Astrocyte (in vitro differentiated cells and primary cell): Measurements from ENCODE around the gene CD58. TPM values are rescaled to one million over a fixed set of nuclear protein-coding genes. Genes with fewer than 3 reads are reported as not detected.
"Not testable (repeated sequence)": the region's sequence is repeated elsewhere in the genome, so short reads cannot be mapped to it uniquely, and the experiment has no call there.

Experiments used
- DNase-seq: peaks from one replicate; pipeline ENCODE4 v3.0.0-alpha.2; 2010; ENCODE audit warnings: low read depth
- FAIRE-seq: peaks from 2 replicates; lab custom pipeline; 2011; peaks lifted over from hg19 to GRCh38; lab: Jason Lieb, UNC
- H2AFZ ChIP-seq: 2 replicates; pipeline ENCODE4 v1.6.0; 2012; ENCODE audit warnings: low read depth, low read length, inconsistent platforms
- H3K27ac ChIP-seq: 2 replicates; pipeline ENCODE4 v1.5.1; 2011; ENCODE audit warnings: low read depth, low read length, inconsistent platforms
- H3K27me3 ChIP-seq: 2 replicates; pipeline ENCODE4 v1.6.0; 2011; ENCODE audit warnings: low read length, inconsistent platforms; ENCODE audit not compliant: insufficient read depth
- H3K36me3 ChIP-seq: 2 replicates; pipeline ENCODE4 v1.5.1; 2011; ENCODE audit warnings: low read length, inconsistent platforms; ENCODE audit not compliant: insufficient read depth
- H3K4me1 ChIP-seq: 2 replicates; pipeline ENCODE4 v1.5.1; 2011; ENCODE audit warnings: low read length, inconsistent platforms; ENCODE audit not compliant: insufficient read depth
- H3K4me2 ChIP-seq: 2 replicates; pipeline ENCODE4 v1.6.0; 2012; ENCODE audit warnings: low read length, inconsistent platforms
- H3K4me3 ChIP-seq: 2 replicates; pipeline ENCODE4 v1.5.1; 2011; ENCODE audit warnings: low read depth, mild to moderate bottlenecking, low read length, inconsistent platforms; ENCODE audit not compliant: insufficient read depth
- H3K79me2 ChIP-seq: 2 replicates; pipeline ENCODE4 v1.6.0; 2012; ENCODE audit warnings: mild to moderate bottlenecking, low read length, inconsistent platforms; ENCODE audit not compliant: insufficient read depth
- H3K9ac ChIP-seq: 2 replicates; pipeline ENCODE4 v1.6.0; 2012; ENCODE audit warnings: mild to moderate bottlenecking, low read length, inconsistent platforms
- H3K9me3 ChIP-seq: 2 replicates; pipeline ENCODE4 v1.5.1; 2012; ENCODE audit warnings: low read depth, mild to moderate bottlenecking, low read length, inconsistent platforms; ENCODE audit not compliant: insufficient read depth
- H4K20me1 ChIP-seq: 2 replicates; pipeline ENCODE4 v1.6.0; 2012; ENCODE audit warnings: low read length, inconsistent platforms; ENCODE audit not compliant: insufficient read depth
- H3K27ac Mint-ChIP-seq: one replicate; pipeline ENCODE4 v1.8.0; 2021; ENCODE audit warnings: mild to moderate bottlenecking, mixed read lengths; ENCODE audit not compliant: unreplicated experiment
- H3K27me3 Mint-ChIP-seq: one replicate; pipeline ENCODE4 v1.8.0; 2021; ENCODE audit warnings: low read depth, mixed read lengths; ENCODE audit not compliant: unreplicated experiment
- H3K36me3 Mint-ChIP-seq: one replicate; pipeline ENCODE4 v1.8.0; 2021; ENCODE audit warnings: low read depth, mixed read lengths; ENCODE audit not compliant: unreplicated experiment
- H3K4me1 Mint-ChIP-seq: one replicate; pipeline ENCODE4 v1.8.0; 2021; ENCODE audit warnings: low read depth, mixed read lengths; ENCODE audit not compliant: unreplicated experiment
- H3K4me3 Mint-ChIP-seq: one replicate; pipeline ENCODE4 v1.8.0; 2021; ENCODE audit warnings: mild to moderate bottlenecking, moderate library complexity, mixed read lengths; ENCODE audit not compliant: unreplicated experiment
- H3K9me3 Mint-ChIP-seq: one replicate; pipeline ENCODE4 v1.8.0; 2021; ENCODE audit warnings: mild to moderate bottlenecking, mixed read lengths; ENCODE audit not compliant: unreplicated experiment
- total RNA-seq: library from RNA; stranded (reverse); gene quantifications from 2 replicates; pipeline ENCODE4 v1.2.1, GENCODE V29; 2021

The CD58 gene
- total RNA-seq, 1 donor from 2014 or later: 13.0 TPM

GRCh38 chr1:116609801-116610371, 39.1 kb upstream of the CD58 start:
- H3K79me2 ChIP-seq, H4K20me1 ChIP-seq, DNase-seq, H3K4me3 Mint-ChIP-seq, H3K36me3 ChIP-seq, H2AFZ ChIP-seq, H3K9ac ChIP-seq, H3K9me3 Mint-ChIP-seq, H3K9me3 ChIP-seq, H3K4me2 ChIP-seq, H3K27me3 Mint-ChIP-seq, FAIRE-seq, H3K27me3 ChIP-seq, H3K4me1 ChIP-seq, H3K4me3 ChIP-seq, H3K27ac Mint-ChIP-seq, H3K36me3 Mint-ChIP-seq, H3K27ac ChIP-seq: not testable (repeated sequence)
- peaks cover 23% of the 10 kb centered on the region for H3K4me1 Mint-ChIP-seq

- not testable (repeated sequence) for H3K36me3 Mint-ChIP-seq, H3K27me3 ChIP-seq, H4K20me1 ChIP-seq, H3K27me3 Mint-ChIP-seq, H3K9ac ChIP-seq, H3K4me3 Mint-ChIP-seq, H3K79me2 ChIP-seq, H3K36me3 ChIP-seq, H3K27ac Mint-ChIP-seq, H3K4me2 ChIP-seq, DNase-seq, H3K4me3 ChIP-seq, H3K27ac ChIP-seq, FAIRE-seq, H3K9me3 ChIP-seq, H2AFZ ChIP-seq, H3K4me1 ChIP-seq, H3K9me3 Mint-ChIP-seq
- peaks cover 23% of the 10 kb centered on the region for H3K4me1 Mint-ChIP-seq
Observed at GRCh38 chr1:116608841-116609240, 38.0 kb upstream of the CD58 start.

GRCh38 chr1:116608151-116608550, 37.3 kb upstream of the CD58 start:
- H3K4me3 ChIP-seq, H3K9me3 ChIP-seq, H4K20me1 ChIP-seq, H2AFZ ChIP-seq, FAIRE-seq, H3K27ac Mint-ChIP-seq, H3K4me3 Mint-ChIP-seq, H3K9me3 Mint-ChIP-seq, H3K27me3 ChIP-seq, H3K27me3 Mint-ChIP-seq, H3K9ac ChIP-seq, H3K36me3 Mint-ChIP-seq, H3K36me3 ChIP-seq, H3K4me1 ChIP-seq, H3K27ac ChIP-seq, H3K4me2 ChIP-seq, DNase-seq, H3K79me2 ChIP-seq: not testable (repeated sequence)
- H3K4me1 Mint-ChIP-seq: peaks cover 23% of the 10 kb centered on the region

- H3K79me2 ChIP-seq, H3K9me3 Mint-ChIP-seq, H3K9ac ChIP-seq, H3K36me3 Mint-ChIP-seq, H3K36me3 ChIP-seq, FAIRE-seq, H3K27me3 ChIP-seq, H3K9me3 ChIP-seq, H2AFZ ChIP-seq, H3K4me3 ChIP-seq, H3K27ac Mint-ChIP-seq, H3K4me2 ChIP-seq, H3K4me1 ChIP-seq, H3K27ac ChIP-seq, DNase-seq, H4K20me1 ChIP-seq, H3K27me3 Mint-ChIP-seq, H3K4me3 Mint-ChIP-seq: not testable (repeated sequence)
- peaks cover 23% of the 10 kb centered on the region for H3K4me1 Mint-ChIP-seq
Observed at GRCh38 chr1:116607463-116607862, 36.6 kb upstream of the CD58 start.

- not testable (repeated sequence) for H3K27ac Mint-ChIP-seq, H3K9me3 Mint-ChIP-seq, H2AFZ ChIP-seq, DNase-seq, H3K36me3 Mint-ChIP-seq, H3K9me3 ChIP-seq, H3K9ac ChIP-seq, H3K4me3 Mint-ChIP-seq, H3K4me1 ChIP-seq, H3K27me3 ChIP-seq, H3K27ac ChIP-seq, H4K20me1 ChIP-seq, H3K4me2 ChIP-seq, H3K27me3 Mint-ChIP-seq, H3K36me3 ChIP-seq, FAIRE-seq, H3K4me3 ChIP-seq, H3K79me2 ChIP-seq
- H3K4me1 Mint-ChIP-seq: peaks cover 18% of the 10 kb centered on the region
Observed at GRCh38 chr1:116606067-116606466, 35.2 kb upstream of the CD58 start.
